ENCODE results near the gene LMAN1L.

DNA sequence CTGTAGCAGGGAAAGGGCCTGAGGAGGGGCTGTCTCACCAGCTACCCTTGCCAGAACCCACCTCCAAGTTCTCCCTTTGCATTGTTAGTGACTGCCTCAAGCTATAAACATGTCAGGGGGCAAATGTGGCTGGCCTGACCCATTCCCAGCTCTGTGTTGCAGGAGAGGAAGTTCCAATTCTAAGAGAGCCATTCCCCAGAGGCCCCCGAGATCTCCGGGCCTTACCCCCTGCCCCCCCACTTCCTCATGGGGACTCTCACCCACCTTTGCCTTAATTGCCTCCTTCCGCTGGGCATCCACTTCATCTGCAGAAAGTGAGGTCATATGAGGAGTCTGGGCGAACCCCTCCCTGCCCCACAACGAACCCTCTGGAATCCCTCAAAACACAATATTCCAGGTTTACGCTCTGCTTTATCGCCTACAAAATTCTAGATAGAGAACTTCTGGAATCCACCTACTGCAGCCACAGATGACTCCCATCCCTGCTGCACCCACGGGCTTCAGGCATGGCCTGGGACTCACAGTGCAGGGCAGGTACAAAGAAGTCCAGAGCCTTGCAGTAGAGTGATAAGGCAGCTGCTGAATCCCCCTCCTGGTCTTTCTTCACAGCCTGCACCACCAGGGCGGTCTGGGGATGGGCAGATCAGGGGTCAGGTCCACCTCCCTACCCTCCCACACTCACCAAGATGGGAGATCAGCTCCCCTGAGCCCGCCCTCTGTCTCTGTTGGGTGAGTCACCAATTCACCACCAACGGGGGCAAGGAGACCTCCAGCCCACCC lies 26.3 kb downstream of the LMAN1L start:
- TF ChIP-seq, protein P1, sequence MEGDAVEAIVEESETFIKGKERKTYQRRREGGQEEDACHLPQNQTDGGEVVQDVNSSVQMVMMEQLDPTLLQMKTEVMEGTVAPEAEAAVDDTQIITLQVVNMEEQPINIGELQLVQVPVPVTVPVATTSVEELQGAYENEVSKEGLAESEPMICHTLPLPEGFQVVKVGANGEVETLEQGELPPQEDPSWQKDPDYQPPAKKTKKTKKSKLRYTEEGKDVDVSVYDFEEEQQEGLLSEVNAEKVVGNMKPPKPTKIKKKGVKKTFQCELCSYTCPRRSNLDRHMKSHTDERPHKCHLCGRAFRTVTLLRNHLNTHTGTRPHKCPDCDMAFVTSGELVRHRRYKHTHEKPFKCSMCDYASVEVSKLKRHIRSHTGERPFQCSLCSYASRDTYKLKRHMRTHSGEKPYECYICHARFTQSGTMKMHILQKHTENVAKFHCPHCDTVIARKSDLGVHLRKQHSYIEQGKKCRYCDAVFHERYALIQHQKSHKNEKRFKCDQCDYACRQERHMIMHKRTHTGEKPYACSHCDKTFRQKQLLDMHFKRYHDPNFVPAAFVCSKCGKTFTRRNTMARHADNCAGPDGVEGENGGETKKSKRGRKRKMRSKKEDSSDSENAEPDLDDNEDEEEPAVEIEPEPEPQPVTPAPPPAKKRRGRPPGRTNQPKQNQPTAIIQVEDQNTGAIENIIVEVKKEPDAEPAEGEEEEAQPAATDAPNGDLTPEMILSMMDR (IDR thresholded peaks at IDR 0.05; ENCODE audit: low read depth, low read length), result no peak
- TF ChIP-seq EZH2phosphoT487 (IDR thresholded peaks at IDR 0.05; ENCODE audit: low read depth), result no peak

Data from OCI-LY3 (cell line).